K562 (cell line): ENCODE data around the gene CTDNEP1. TPM values are rescaled to one million over a fixed set of nuclear protein-coding genes. Genes with fewer than 3 reads are reported as not detected.
A peak's percentile ranks its signal among the peaks of the same experiment; 100 is the strongest.

ENCODE experiments used
- ATAC-seq: fragments of 200-7000 bp; cut with Tn5 transposase; 3 replicates; pipeline ENCODE4 v1.9.1; 2020; ENCODE audit warnings: moderate library complexity
- BruUV-seq: library from RNA; stranded (reverse); fragments of 400-500 nt; replicated peaks from 2 replicates; lab custom pipeline; 2021; lab: Mats Ljungman, UMichigan
- CTCF ChIA-PET: fragments of 300-600 bp; formaldehyde crosslinking; extraction: SDS; loops from one replicate; lab custom pipeline; 2021; ENCODE audit warnings: low intra/inter-chr PET ratio; lab: Yijun Ruan, JAX
- POLR2A ChIA-PET: fragments of 300-600, 350-650 bp; sonication (Branson Sonifier 250); formaldehyde crosslinking; extraction: SDS; loops from one replicate; lab custom pipeline; 2021; ENCODE audit warnings: antibody characterized with exemption, inconsistent platforms; lab: Yijun Ruan, JAX
- DNase-seq, 4 experiments: peaks; one replicate each; pipeline versions ENCODE4 v3.0.0 to v3.0.0-alpha.2; 2011 to 2018; ENCODE audit warnings: low spot score in 3 of 4, mixed read lengths in 3 of 4; ENCODE audit errors: extremely low read depth in 1 of 4
- FAIRE-seq: peaks from 2 replicates; lab custom pipeline; 2011; peaks lifted over from hg19 to GRCh38; lab: Jason Lieb, UNC
- H2AFZ ChIP-seq: 2 replicates; pipeline ENCODE4 v1.6.0; 2011; ENCODE audit warnings: low read depth, low read length, control low read depth, inconsistent platforms
- H3K27ac ChIP-seq: fragments of 200-600 bp; 3 replicates; pipeline ENCODE4 v1.8.0; 2011; ENCODE audit warnings: low read depth, mild to moderate bottlenecking, control low read depth, inconsistent platforms, low read length, moderate library complexity, mixed read lengths; ENCODE audit errors: extremely low read depth
- H3K27me3 ChIP-seq, 2 experiments: fragments of 300-600 bp in 1 of 2; 2 replicates in 1 of 2; 3 replicates in 1 of 2; pipeline versions ENCODE4 v1.6.0 to v1.8.0; 2011; ENCODE audit warnings: inconsistent platforms in 2 of 2, low read length in 2 of 2, mild to moderate bottlenecking in 1 of 2, mixed read lengths in 1 of 2, moderate library complexity in 1 of 2; ENCODE audit not compliant: control insufficient read depth in 2 of 2, insufficient read depth in 2 of 2
- H3K36me3 ChIP-seq: fragments of 300-600 bp; 3 replicates; pipeline ENCODE4 v1.8.0; 2011; ENCODE audit warnings: mild to moderate bottlenecking, low read length, inconsistent platforms; ENCODE audit not compliant: control insufficient read depth, insufficient read depth
- H3K4me1 ChIP-seq, 2 experiments: fragments of 200-600 bp in 1 of 2; replicated peaks in 1 of 2; 2 replicates in 1 of 2; 3 replicates in 1 of 2; pipeline versions ENCODE4 v1.5.1 to v1.8.0; 2011; ENCODE audit warnings: inconsistent platforms in 2 of 2, low read length in 2 of 2, mild to moderate bottlenecking in 1 of 2, mixed read lengths in 1 of 2, moderate library complexity in 1 of 2; ENCODE audit not compliant: control insufficient read depth in 2 of 2, insufficient read depth in 2 of 2
- H3K4me2 ChIP-seq: 2 replicates; pipeline ENCODE4 v1.6.1; 2011; ENCODE audit warnings: low read length, control low read depth, inconsistent platforms, mixed read lengths; ENCODE audit not compliant: insufficient read depth
- H3K4me3 ChIP-seq: fragments of 200-600 bp; sonication (generic), shearing (Covaris generic); 2 replicates; pipeline ENCODE4 v1.5.1; 2016; ENCODE audit warnings: control low read depth, inconsistent platforms
- H3K79me2 ChIP-seq: fragments of 200-600 bp; 3 replicates; pipeline ENCODE4 v1.8.0; 2011; ENCODE audit warnings: low read length, inconsistent platforms; ENCODE audit not compliant: control insufficient read depth, insufficient read depth
- H3K9ac ChIP-seq, 2 experiments: 2 replicates each; pipeline versions ENCODE4 v1.6.0 to v1.6.1; 2011; ENCODE audit warnings: low read depth in 2 of 2, low read length in 2 of 2, control low read depth in 1 of 2, inconsistent platforms in 1 of 2, mild to moderate bottlenecking in 1 of 2, mixed read lengths in 1 of 2; ENCODE audit not compliant: insufficient read depth in 1 of 2
- H3K9me1 ChIP-seq: one replicate; pipeline ENCODE4 v1.6.0; 2011; ENCODE audit warnings: inconsistent platforms, mild to moderate bottlenecking, low read length, moderate library complexity; ENCODE audit not compliant: control insufficient read depth, insufficient read depth
- H3K9me3 ChIP-seq: replicated peaks from 2 replicates; pipeline ENCODE4 v1.5.1; 2011; ENCODE audit warnings: low read depth, low read length, inconsistent platforms; ENCODE audit not compliant: control insufficient read depth, insufficient read depth
- H4K20me1 ChIP-seq: replicated peaks from 2 replicates; pipeline ENCODE4 v1.6.1; 2011; ENCODE audit warnings: low read length, inconsistent platforms, mixed read lengths; ENCODE audit not compliant: control insufficient read depth, insufficient read depth
- ATF7 ChIP-seq: fragments of 450-650 bp; IDR thresholded peaks from 2 replicates; pipeline ENCODE4 v1.7.1; 2014; ENCODE audit warnings: mild to moderate bottlenecking, moderate library complexity
- CCNT2 ChIP-seq: IDR thresholded peaks from 2 replicates; pipeline ENCODE4 v1.6.1; 2011; ENCODE audit warnings: borderline replicate concordance, low read depth, mild to moderate bottlenecking, moderate library complexity, mixed read lengths, low read length; ENCODE audit not compliant: insufficient read length; ENCODE audit errors: extremely low read depth
- FOXA3 ChIP-seq, 2 experiments: fragments of 450-650 bp in 1 of 2; sonication (generic) in 1 of 2; formaldehyde crosslinking; IDR thresholded peaks in 1 of 2; conservative IDR thresholded peaks in 1 of 2; 2 replicates each; pipeline versions ENCODE4 v1.4.0 to v1.8.0; 2020 to 2022; ENCODE audit warnings: mild to moderate bottlenecking in 2 of 2, missing genetic modification reagents in 1 of 2
- HDAC6 ChIP-seq: IDR thresholded peaks from 2 replicates; pipeline ENCODE4 v1.6.1; 2012; ENCODE audit warnings: low read depth, mild to moderate bottlenecking, control low read depth, inconsistent platforms, low read length, moderate library complexity
- MYNN ChIP-seq, 2 experiments: sonication (generic); formaldehyde crosslinking in 1 of 2; IDR thresholded peaks; 2 replicates each; pipeline versions ENCODE4 v1.5.0 to v1.6.1; 2016 to 2020; ENCODE audit warnings: antibody characterized with exemption in 1 of 2, missing genetic modification reagents in 1 of 2
- NCOR1 ChIP-seq: fragments of 450-650 bp; IDR thresholded peaks from 2 replicates; pipeline ENCODE4 v1.6.1; 2016; ENCODE audit warnings: mild to moderate bottlenecking, moderate library complexity
- NR1H2 ChIP-seq: sonication (generic); formaldehyde crosslinking; IDR thresholded peaks from 2 replicates; pipeline ENCODE4 v1.4.0; 2020; ENCODE audit warnings: mild to moderate bottlenecking, missing genetic modification reagents
- POLR2A ChIP-seq: fragments of 450-650 bp; conservative IDR thresholded peaks from 2 replicates; pipeline ENCODE4 v1.6.1; 2016
- RAD21 ChIP-seq, 2 experiments: fragments of 250-450 bp in 1 of 2; fragments of 450-650 bp in 1 of 2; sonication (Bioruptor Pico) in 1 of 2; formaldehyde crosslinking in 1 of 2; IDR thresholded peaks in 1 of 2; conservative IDR thresholded peaks in 1 of 2; 2 replicates each; pipeline versions ENCODE4 v1.4.0 to v1.8.0; 2020 to 2022; ENCODE audit warnings: mild to moderate bottlenecking in 2 of 2, moderate library complexity in 1 of 2
- RBFOX2 ChIP-seq: fragments of 200-400 bp; formaldehyde crosslinking; IDR thresholded peaks from 2 replicates; pipeline ENCODE4 v1.6.1; 2017; ENCODE audit warnings: low read depth, mild to moderate bottlenecking, low read length, moderate library complexity
- WGBS: fragments of 100-300 bp; shearing (Covaris generic); methylation state at CpG from one replicate; pipeline ENCODE4 v1.1.6; 2016; ENCODE audit warnings: low coverage, mixed read lengths; ENCODE audit not compliant: insufficient coverage; ENCODE audit errors: missing lambda C conversion rate; 5-methylcytosine and 5-hydroxymethylcytosine counted together
- in situ Hi-C: fragments of 300-500 bp; cut with MboI; formaldehyde crosslinking; loops from 4 replicates; pipeline ENCODE4 v1.15.0; 2018; ENCODE audit warnings: inconsistent platforms, mixed read lengths
- intact Hi-C: fragments of 100-400 bp; cut with micrococcal nuclease; formaldehyde crosslinking; loops from 2 replicates; pipeline ENCODE4 v1.14.2; 2022
- polyA plus RNA-seq, 8 experiments: library from polyadenylated mRNA; depleted of rRNA in 4 of 8; stranded (reverse) in 5 of 8; unstranded in 3 of 8; fragments of >200 nt; fragmentation: Nextera tagmentation in 2 of 8; fragmentation: Illumina TruSeq in 1 of 8; extraction: Ambion mirVana in 2 of 8; extraction: Trizol in 1 of 8; gene quantifications; 2 replicates each; pipeline versions ENCODE4 v1.2.1 to v1.2.3, GENCODE V29; 2011 to 2014; ENCODE audit warnings: inconsistent platforms in 1 of 8, missing spikeins in 1 of 8
- total RNA-seq, 7 experiments: library from RNA; depleted of rRNA in 6 of 7; stranded (reverse); fragments of >200 nt in 6 of 7; fragmentation: Illumina TruSeq in 2 of 7; extraction: Trizol in 2 of 7; gene quantifications; 2 replicates each; pipeline versions ENCODE4 v1.2.1 to v1.2.3, GENCODE V29; 2011 to 2021; ENCODE audit warnings: low replicate concordance in 1 of 7

CTDNEP1 gene
- total and polyA plus RNA-seq, 9 of the 15 experiments (the other 6 are each of a cell fraction or from before 2014, with no cell fraction given), result 10.7 to 150 (median 28.5) TPM

- peaks cover 26 to 57% of the 10 kb centered on the region in 2 experiments for H3K4me1 ChIP-seq
- POLR2A ChIA-PET, result interaction anchor here (0.6 to 7.7 kb wide), 8 partner anchors 9 to 255 kb away, joined by 3 to 73 read pairs (median 4); partner anchors contain the start of genes ACAP1, DVL2, GABARAP and PHF23
- peak overlapping the region; percentile 90; the same call in 1 of the 3 replicates for H3K27ac ChIP-seq
- no peak for FAIRE-seq
- TF ChIP-seq RAD21 (CRISPR knock-in tag; conservative IDR thresholded peaks at IDR 0.05 in 1 of 2, IDR thresholded peaks at IDR 0.05 in 1 of 2), result 0 out of 4 replicates have a peak, but pooled peaks of 1 of the 2 experiments have one; percentile 3
- 0 out of 2 replicates have a peak, but pooled peaks have one; percentile 6 for TF ChIP-seq MYNN (IDR thresholded peaks at IDR 0.05)
- no peak for TF ChIP-seq MYNN (CRISPR knock-in tag; IDR thresholded peaks at IDR 0.05)
- no peak for TF ChIP-seq NCOR1
- no peak for TF ChIP-seq HDAC6
- TF ChIP-seq POLR2A, result peak; percentile 49; the same call in 1 of the 2 replicates
- TF ChIP-seq ATF7, result no peak
- peak; percentile 7; the same call in 1 of the 2 replicates for TF ChIP-seq RBFOX2
- TF ChIP-seq FOXA3 (CRISPR knock-in tag; conservative IDR thresholded peaks at IDR 0.05 in 1 of 2, IDR thresholded peaks at IDR 0.05 in 1 of 2), result no peak
- no peak for TF ChIP-seq NR1H2 (CRISPR knock-in tag)
- peak; percentile 18 for TF ChIP-seq CCNT2
- TF ChIP-seq, all 486 proteins: peak for 5
- peaks cover 31% of the 10 kb centered on the region for H3K79me2 ChIP-seq
- BruUV-seq, result no TSS peak
- no peak for ATAC-seq
- peaks cover 6% of the 10 kb centered on the region for H3K9me1 ChIP-seq
- CTCF ChIA-PET, result no interaction called here
- in situ Hi-C loops (no loop called here), intact Hi-C loops (no loop called here)
- peaks cover 60% of the 10 kb centered on the region; the same call in 2 of the 3 replicates for H3K36me3 ChIP-seq
- H3K9me3 ChIP-seq, result no peaks in the 10 kb centered on the region
- H3K9ac ChIP-seq, result peak overlapping the region in 1 of 2 experiments; percentile 69; a peak in 1 of 4 replicates
- peaks cover 6% of the 10 kb centered on the region for H4K20me1 ChIP-seq
- no peak overlapping the region for H2AFZ ChIP-seq
- H3K27me3 ChIP-seq, result no peaks in the 10 kb centered on the region
- peak overlapping the region; percentile 93; the same call in 1 of the 2 replicates for H3K4me2 ChIP-seq
- DNase-seq, result no peak
- WGBS, result 96% methylated on average over 6 of the region's 10 CpGs
- H3K4me3 ChIP-seq, result peak overlapping the region; percentile 87; the same call in 1 of the 2 replicates
Observed at GRCh38 chr17:7221278-7222092, 30.0 kb downstream of the CTDNEP1 start.
